ENCODE results near the gene CYP4B1. TPM values are rescaled to one million over a fixed set of nuclear protein-coding genes. Genes with fewer than 3 reads are reported as not detected.

The CYP4B1 gene
- total RNA-seq, 1 experiment from 2014 or later, result 0.23 TPM

GRCh38 chr1:46793126-46793525 is 5.7 kb upstream of the CYP4B1 start:
- no peak for DNase-seq (ENCODE audit: low spot score)

- DNase-seq (ENCODE audit: low spot score), result no peak
Measured at GRCh38 chr1:46797696-46798470, 963 bp upstream of the CYP4B1 start.

- no peak for DNase-seq (ENCODE audit: low spot score)
Measured at GRCh38 chr1:46800742-46801141, 1.9 kb downstream of the CYP4B1 start.

- DNase-seq (ENCODE audit: low spot score), result no peak
Measured at GRCh38 chr1:46801323-46802055, 2.6 kb downstream of the CYP4B1 start.

GRCh38 chr1:46802081-46802480 is 3.2 kb downstream of the CYP4B1 start:
- no peak for DNase-seq (ENCODE audit: low spot score)

GRCh38 chr1:46802901-46803574 is 4.2 kb downstream of the CYP4B1 start:
- no peak for DNase-seq (ENCODE audit: low spot score)

GRCh38 chr1:46804027-46804889 is 5.4 kb downstream of the CYP4B1 start:
- no peak for DNase-seq (ENCODE audit: low spot score)

- DNase-seq (ENCODE audit: low spot score), result no peak
Measured at GRCh38 chr1:46804926-46805325, 6.1 kb downstream of the CYP4B1 start.

GRCh38 chr1:46805755-46806154 is 6.9 kb downstream of the CYP4B1 start:
- DNase-seq (ENCODE audit: low spot score), result no peak

GRCh38 chr1:46806196-46807020 is 7.6 kb downstream of the CYP4B1 start:
- DNase-seq (ENCODE audit: low spot score), result no peak

- DNase-seq (ENCODE audit: low spot score), result no peak
Measured at GRCh38 chr1:46807046-46807972, 8.5 kb downstream of the CYP4B1 start.

- no peak for DNase-seq (ENCODE audit: low spot score)
Measured at GRCh38 chr1:46809071-46809470, 10.2 kb downstream of the CYP4B1 start.

GRCh38 chr1:46809904-46810303 is 11.1 kb downstream of the CYP4B1 start:
- no peak for DNase-seq (ENCODE audit: low spot score)

- no peak for DNase-seq (ENCODE audit: low spot score)
Measured at GRCh38 chr1:46810596-46810995, 11.8 kb downstream of the CYP4B1 start.

GRCh38 chr1:46811053-46811452 is 12.2 kb downstream of the CYP4B1 start:
- DNase-seq (ENCODE audit: low spot score), result no peak

- no peak for DNase-seq (ENCODE audit: low spot score)
Measured at GRCh38 chr1:46812065-46812963, 13.5 kb downstream of the CYP4B1 start.

GRCh38 chr1:46812996-46813857 is 14.4 kb downstream of the CYP4B1 start:
- DNase-seq (ENCODE audit: low spot score), result no peak

Data from HT-29 (cell line).